Inflammatory macrophage treated with lipopolysaccharide for 4 hours (primary cell): ENCODE results near the gene THTPA.

Experiments used
- DNase-seq: peaks from one replicate; pipeline ENCODE4 v3.0.0-alpha.2; 2020

Gene THTPA, protein sequence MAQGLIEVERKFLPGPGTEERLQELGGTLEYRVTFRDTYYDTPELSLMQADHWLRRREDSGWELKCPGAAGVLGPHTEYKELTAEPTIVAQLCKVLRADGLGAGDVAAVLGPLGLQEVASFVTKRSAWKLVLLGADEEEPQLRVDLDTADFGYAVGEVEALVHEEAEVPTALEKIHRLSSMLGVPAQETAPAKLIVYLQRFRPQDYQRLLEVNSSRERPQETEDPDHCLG

DNA sequence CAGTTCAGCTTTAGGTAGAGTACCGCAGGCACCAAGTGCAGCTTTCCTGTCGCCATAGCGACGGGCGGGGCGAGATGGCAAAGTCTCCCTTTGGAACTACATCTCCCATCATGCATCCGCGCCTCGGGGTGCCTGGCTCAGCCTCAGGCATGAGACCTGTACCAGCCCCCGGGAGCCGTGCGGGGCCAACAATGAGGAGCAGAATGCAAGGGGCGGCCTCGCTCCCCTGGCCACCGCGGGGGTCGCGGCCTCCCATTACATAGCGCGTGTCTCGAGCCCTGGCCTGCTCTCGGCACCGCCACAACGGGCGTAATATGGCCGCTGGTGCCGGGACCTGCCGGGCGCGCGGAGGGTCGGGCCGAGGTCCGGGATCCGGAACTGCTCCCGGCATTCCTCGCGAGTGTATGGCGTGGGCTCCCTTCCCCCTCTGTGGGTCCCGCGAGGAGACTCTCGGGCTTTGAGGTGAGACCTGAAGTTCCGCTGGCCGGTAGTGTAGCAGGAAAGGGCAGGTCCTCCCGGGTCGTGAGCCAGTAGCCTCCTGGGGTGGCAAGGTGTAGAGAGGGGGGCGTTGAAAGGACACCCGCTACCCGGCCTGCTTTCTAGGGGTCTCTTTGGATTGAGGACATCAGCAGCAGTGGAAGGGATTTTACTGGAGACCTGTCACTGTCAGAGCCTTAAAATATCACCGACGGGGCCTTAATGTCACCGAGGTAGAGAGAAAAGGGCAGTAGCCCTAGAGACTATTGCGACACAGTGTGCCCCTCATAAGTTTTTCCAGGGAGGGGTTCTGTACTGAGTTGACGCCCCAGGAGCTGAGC is at the start of gene THTPA:
Gene THTPA (plus strand): TSS at position 390 of the 818 bp plus-strand sequence. CDS start 487 bp downstream, outside the sequence.
- DNase-seq: peak; percentile 89

DNA sequence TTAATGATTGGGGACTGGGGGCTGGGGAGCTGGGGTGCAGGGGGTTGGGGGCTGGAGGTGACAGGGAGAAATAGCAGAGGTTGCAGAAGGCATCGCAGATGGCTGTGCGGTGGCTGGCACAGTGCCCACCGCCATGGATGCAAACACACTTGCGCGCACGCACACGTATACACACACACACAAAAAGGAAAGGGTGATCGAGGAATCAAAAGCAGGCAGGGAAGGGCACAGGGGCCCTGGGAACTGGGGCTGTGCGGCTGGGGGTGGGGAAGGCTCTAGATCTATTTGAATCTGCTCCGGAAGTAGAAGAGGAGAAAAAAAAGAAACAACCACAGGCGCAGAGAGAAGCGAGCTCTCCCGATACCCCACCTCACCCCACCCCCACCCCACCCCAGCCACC is 43.9 kb upstream of the THTPA start:
- no peak for DNase-seq

DNA sequence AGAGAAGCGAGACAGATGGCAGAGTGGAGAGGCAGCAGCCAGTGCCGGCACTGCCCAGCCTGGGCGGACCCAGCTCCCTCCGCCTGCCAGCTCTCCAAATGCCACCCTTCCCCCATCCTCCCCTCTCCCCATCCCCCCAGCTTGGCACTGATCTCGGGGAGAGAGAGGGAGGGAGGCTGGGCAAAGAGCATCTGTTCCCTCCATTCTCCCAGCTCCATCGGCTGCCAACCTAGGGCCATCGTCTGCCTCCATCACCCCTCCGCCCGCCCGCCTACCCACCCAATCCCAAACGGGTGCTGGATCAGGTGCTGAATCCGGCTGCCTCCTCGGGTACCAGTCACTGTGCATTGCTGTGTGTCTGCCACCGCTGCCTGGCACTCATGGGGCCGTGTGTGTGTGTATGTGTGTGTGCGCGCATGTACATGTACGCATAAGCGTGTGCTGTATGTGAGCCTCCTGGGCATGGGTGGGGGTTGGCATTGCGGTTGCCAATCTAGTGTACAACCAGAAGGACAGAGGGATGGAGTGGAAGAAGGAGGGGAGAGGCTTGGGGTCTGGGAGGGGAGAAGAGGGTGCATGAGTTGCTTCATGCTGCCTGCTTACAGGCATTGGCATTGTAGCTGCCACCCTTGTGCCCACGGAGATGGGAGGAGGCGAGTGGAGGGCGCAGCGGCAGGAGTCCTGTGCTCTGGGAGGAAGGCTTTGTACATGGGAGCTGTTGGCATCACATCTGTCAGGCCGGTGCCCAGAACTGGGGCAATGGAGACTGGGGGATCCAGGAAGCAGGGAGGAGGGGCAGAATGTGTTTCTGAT is 42.9 kb upstream of the THTPA start:
- no peak for DNase-seq

DNA sequence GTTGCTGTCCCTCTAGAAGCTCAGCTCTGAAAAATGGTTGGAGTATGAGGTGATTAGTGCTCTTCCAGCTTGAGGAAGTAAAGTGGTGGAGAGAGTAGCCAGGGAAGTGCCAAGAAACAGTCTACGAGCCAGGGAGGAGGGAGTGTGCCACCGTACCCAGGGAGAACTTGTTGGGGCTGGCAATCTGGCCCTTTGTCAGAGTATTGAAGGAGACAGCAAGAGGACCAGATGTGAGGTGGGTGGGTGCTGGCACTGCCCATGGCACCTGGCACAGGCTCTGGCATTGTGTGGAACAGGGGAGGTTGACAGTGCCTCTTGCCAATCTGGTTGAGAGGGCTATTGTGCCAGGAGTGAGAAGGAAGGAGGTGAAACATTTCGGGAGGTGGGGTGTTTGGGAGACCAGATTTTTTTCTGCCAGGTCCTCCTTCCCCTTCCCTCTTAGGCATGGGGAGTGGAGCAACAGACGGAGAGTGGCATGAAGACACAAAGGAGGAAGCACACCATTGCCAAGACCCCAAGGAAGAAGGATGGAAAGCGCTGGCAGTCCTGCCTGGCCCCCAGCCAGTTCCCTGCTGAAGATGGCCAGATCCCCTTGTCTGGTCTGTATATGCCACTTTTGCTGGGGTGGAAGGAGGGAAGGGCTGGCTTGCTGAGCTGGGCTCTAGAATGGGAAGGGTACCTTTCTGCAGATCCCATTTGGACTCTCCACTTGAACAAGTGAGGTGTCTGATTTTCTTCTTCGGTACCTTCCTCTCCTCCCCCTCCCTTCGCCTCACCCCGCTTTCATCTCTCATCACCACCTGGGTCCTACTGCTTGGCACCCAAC is 42.0 kb upstream of the THTPA start:
- DNase-seq: no peak

DNA sequence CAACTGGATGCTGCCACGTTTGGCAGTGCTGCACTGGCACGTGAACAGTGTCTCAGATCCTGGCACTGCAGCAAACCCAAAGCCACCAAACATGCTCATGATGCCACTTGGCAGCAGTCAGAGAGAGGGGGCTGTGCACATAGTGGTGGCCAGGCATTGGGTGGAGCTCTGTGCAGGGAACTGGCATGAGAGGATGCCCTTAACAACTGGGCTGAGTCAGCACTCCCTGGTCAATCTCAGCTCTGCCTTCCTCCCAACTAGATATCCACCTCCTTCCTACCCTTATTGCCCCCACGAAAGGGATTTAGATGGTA is 41.5 kb upstream of the THTPA start:
- DNase-seq: no peak

DNA sequence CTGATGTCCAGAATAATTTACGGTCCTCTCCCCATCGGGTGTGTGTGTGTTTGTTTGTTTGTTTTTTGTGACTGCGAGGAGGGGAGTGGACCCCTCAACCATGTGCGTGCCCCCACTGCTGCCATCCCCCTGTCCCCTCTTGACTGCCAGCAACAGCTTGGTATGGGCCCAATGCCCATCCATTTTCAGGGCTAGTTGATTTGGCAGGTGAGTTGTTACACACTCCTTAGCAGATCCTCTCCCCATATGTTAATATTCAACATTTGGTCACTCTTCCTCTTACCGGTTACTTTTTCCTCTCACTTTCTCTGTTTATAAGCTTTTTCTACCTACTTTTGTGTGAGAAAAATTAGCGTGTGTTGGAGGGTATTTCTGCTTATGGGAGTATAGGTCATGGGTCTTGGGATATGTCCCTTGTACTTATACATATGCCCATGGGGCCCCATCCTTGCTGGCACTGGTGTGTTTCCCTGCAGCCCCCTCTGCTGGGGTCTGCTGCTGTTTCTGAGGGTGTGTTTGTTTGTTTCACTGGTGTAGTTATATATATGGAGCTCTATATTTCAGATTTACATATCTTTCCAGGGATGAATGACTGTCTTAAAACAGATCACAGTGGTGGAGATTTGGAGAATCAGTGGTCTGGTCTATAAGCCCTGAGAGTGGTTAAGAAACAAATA is 38.3 kb upstream of the THTPA start:
- no peak for DNase-seq

DNA sequence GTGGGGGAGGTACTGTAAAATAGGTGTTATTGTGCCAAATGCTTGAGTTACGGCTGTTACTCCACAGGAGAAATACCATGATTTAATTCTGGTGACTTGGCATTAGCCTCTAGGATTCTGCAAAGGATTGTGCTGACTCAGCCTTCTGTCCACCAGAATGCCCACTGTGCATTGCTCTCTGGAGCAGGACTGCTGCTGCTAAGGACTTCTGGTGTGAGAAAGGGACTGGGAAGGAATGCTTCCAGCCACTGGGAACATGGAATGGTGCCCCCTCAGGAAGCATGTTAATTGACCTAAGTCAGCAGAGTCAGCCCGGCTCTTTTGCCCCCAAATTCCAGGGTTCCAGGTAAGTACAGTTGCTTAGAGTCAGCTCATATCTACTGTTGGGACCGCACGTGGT is 37.4 kb upstream of the THTPA start:
- no peak for DNase-seq

DNA sequence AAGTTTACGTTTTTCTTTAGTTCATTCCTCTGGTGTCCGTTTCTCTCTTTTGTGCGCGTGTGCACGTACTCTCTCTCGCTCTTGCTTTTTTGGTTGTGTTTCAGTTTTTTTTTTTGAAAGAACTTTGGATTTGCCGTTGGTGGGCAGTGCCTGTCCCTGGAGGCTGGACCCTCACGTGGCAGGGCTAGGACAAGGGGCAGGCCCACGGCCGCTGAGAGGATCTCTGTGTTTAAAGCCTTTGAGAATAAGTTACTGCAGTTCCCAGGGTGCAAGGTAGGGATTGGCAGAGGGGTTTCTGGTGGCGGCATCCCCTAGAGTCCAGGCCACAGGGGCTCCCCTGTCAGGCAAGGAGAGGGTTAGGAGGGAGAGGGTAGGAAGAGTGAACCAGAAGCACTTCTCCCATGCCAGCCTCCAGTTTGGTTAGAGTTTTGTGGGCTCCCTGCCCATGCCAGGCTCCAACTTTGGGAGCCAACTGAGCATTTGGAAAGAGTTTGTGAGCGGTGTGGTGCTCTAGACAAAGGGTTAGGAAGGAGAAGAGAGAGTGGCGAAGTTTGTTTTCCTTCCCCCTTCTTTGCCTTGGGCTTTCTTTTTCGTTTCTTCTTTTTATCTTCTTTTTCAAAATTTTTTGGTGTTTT is 35.1 kb upstream of the THTPA start:
- peak; percentile 8 for DNase-seq

DNA sequence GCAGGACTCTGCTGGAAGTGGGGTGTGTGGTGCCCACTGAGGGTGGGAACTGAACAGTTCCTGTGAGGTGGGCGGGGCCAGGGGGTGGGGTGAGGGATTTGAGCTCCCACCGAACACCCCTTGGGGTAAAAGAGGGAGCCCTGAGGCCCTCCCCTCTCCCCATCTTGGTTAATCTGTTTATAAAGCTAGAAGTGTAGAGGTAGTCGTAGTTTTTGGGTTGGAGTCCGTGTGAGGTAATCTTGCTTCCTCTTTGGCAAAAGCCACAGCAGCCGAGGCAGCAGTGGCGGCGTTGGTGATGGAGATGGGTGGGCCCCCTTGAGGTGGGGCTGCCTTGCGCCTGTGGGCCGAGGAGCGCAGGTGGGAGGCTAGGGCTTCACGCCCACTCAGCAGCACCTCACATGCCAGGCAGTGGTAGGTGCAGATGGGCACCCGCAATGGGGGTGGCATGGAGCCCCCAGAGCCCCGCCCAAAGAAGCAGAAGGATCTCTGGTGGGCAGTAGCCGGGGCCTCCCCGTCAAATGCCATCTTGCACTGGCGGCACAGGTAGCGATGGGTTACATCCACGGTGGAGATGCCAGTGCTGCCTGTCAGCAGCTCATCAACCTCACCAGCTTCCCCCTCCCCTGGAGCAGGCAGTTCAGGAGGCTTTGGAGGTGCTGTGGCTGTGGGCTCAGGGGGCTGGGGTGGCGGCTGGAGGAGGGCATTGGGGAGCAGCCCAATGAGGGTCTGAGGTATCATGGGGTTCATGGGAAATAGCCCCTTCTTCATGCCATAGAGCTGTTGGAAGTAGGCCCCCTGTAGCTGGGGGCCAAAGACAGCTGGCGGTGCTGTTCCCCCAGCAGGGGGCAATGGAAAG is 34.1 kb upstream of the THTPA start:
- DNase-seq: peak; percentile 4

DNA sequence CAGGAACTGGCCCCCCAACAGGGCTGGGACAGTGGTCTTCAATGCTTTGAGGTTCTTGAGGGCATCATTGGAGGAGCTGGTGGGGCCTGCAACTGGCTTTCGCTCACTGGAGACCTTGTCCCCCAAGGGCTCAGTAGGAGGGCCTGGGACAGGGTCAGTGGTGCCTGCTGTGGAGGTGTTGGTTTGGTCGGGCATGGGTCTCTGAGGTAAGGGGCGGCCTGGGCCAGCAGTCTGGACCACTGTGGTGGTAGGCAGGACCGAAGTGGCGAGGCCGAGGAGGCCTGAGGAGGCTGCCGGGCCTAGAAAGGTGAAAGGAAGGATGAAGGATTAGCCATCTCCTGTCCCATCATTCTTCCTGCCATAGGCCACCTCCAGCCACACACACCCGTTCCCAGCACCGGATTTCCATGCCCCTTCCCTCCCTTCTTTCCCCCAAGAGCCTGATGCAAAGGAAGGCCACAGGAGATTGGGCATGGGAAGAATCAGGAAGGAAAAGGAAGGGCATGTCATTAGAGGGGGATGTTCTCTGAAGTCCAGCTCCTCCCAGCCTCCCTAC is 33.4 kb upstream of the THTPA start:
- DNase-seq: no peak

DNA sequence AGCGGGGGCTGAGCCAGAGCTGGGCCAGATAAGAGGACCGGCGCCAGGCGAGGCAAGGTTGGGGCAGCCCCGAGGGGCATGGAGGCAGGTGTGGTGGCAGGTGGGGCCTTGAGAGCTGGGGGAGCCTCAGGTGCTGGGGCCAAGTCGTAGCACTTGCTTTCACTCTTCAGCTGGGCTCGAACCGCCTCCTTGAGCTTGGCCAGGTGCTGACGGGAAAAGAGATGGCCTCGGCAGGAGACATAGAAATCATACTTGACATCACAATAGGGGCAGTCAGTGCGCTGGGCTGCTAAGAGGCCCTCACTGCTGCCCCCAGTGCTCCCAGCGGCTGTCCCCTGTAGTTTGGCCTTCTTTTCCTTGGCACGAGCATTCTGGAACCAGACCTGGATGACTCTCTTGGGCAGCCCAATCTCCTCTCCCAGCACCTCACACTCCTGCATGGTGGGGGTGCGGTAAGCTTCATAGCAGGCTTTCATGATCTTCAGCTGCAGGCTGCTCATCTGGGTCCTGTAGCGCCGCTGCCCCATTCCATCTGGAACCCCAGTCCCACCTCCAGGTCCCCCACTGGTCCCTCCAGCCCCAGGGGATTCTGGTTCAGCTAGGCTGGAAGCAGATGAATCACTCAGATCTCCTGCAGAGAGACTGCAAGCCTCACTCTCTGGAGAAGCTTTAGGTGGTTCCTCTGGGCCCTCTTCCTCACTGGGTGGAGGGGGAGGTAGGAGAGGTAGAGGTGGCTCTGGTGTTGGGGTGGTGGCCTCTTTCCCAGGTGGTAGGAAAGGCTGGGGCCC is 32.6 kb upstream of the THTPA start:
- DNase-seq: no peak

DNA sequence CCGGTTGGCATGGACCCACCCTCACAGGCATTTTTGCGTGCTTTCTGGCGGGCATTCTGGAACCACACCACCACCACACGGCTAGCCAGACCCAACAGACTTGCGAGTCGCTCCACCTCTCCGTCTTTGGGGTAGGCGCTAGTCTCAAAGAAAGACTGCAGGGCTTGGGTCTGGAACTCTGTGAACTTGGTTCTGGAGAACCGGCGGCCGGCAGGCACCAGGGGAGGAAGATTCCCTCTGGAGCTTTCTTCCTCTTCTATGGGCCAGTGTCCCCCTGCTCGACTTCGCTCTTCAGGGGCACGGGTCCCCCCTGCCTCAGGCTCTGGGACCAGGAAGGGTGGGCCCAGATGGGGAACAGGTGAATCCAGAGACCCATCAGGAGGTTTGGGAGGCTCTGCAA is 31.1 kb upstream of the THTPA start:
- no peak for DNase-seq

DNA sequence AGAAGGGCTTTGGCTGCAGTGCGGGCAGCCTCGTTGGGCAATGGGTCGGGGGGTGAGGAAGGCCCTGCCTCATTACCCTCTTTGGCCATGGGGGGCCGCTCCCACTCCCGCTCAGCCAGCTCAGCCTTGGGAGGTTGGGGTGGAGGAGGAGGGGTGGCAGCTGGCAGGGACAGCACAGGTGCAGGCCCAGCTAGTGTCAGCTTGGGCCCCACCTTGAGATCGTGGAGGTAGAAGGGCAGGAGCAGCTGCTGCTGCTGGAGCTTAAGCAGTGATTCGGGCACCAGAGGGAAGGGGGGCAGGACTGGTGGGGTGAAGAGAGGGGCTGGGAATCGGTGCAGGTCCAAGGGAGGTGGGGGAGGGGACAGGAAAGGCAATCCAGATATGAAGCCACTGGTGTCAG is 30.5 kb upstream of the THTPA start:
- no peak for DNase-seq

DNA sequence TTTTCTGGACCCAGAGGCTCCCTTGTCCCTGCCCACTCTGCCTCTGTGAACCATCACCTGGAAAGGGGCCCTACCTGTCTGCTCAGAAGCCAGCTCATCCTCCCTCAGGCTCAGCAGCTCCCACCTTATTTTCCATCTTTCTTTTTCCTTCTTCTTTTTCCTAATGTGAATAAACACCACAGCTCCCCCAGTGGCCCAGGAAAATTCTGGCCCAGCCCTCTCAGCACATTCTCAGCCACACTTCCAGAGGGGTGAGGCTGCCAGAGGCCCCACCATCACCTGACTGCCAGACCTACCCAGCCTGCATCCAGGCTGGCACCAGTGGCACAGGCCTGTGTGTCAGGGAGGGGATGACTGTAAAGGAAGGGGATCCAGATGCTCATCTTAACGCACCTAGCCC is 27.5 kb upstream of the THTPA start:
- no peak for DNase-seq

DNA sequence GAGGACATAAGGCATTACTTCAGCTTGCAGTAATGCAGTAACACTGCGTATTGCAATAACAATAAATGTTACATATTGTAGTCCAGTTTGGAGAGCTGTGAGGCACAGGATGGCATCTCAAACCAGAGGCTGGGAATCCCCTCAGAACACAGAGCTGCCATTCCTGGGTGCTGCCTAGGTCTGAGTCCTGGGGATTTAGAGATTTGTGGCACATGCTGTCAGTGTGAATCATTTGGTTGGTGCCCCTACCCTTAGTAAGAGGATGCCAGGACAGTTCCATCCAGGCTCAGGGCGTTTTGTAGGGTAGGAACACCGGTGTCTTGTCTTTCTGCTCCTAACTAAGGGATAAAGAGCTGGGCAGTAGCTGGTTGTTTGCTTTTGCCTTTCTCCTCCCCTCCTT is 27.1 kb upstream of the THTPA start:
- no peak for DNase-seq

DNA sequence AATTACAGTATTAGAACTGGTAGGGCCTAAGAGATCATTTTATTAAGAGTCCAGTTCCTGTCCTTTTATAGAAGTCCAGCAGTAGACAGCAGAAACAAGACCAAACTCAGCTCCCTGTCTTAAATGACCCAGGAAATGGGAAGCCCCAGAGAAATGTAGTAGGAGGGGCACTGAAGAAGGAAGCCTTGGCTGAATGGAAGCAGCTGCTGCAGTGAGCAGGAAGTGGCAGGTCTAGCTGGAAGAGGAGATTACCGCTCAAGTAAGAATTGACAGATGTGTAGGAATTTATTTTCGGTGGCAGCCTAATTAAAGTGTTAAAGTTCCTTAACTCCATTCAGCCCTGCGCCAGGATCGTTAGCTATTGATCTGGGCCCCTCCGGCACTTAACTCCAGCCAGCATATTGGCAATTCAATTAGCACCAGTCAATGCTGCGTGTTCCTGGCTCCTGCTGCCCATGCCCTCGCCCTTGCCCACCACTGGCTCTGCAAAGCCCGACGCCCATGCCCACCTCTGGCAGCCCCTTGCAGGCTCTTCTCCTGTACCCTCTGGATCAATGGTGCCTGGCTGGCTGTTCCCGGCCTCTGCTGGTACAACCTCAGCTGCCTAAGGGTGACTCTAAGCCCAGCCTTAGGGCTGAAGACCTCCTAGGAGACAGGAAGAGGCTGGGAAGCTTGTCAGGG is 25.6 kb upstream of the THTPA start:
- DNase-seq: peak; percentile 31

DNA sequence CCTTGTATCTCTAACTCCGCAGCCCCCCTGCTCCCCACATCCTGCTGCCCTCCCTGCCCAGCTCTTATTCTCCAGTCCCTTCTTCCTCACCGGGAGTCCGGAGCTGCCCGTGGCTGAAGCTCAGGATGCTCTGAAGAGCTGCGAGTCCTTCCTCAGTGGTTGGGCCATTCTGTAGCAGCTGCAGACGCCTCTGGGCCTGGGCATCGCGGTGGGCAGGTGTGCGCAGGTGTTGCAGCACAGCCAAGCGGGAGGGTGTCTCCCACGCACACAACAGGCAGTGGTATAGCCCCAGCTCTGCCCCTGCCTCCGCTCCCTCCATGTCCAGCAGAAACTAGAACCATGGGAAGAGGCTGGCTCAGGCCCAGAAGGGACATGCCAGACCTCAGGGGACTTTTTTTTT is 24.7 kb upstream of the THTPA start:
- no peak for DNase-seq

DNA sequence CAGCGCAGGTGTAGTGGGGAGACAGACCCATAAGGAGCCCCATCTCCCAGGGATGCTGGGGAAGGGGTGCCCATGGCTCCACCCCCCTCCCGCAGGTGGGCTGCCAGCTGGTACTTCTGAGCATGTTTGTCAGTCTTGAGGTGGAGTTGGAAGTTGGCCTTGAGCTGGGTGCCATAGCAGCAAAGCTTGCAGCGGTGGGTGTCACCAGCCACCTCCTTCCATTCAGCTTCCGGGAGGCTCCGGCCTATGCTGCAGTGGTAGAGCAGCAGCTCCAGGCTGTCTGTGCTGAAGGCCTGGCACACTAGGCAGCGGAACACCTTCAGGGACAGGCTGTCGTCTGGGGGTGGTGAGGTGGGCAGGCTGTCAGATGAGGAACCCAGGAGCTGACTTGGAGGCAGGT is 23.4 kb upstream of the THTPA start:
- no peak for DNase-seq
